Nephron progenitor cell (in vitro differentiated cells): ENCODE data around the gene COX5A.

Source experiments
- DNase-seq: peaks from one replicate; pipeline ENCODE4 v3.0.0; 2021
- H3K27ac Mint-ChIP-seq: 2 replicates; pipeline ENCODE4 v1.8.0; 2021; ENCODE audit warnings: mild to moderate bottlenecking, moderate library complexity, mixed read lengths
- H3K27me3 Mint-ChIP-seq: 2 replicates; pipeline ENCODE4 v1.8.0; 2021; ENCODE audit warnings: mild to moderate bottlenecking, low read depth, mixed read lengths; ENCODE audit not compliant: poor library complexity
- H3K36me3 Mint-ChIP-seq: 2 replicates; pipeline ENCODE4 v1.8.0; 2021; ENCODE audit warnings: low read depth, mixed read lengths
- H3K4me1 Mint-ChIP-seq: 2 replicates; pipeline ENCODE4 v1.8.0; 2021; ENCODE audit warnings: mixed read lengths
- H3K4me3 Mint-ChIP-seq: 2 replicates; pipeline ENCODE4 v1.8.0; 2021; ENCODE audit warnings: mild to moderate bottlenecking, moderate library complexity, mixed read lengths
- H3K9me3 Mint-ChIP-seq: 2 replicates; pipeline ENCODE4 v1.8.0; 2021; ENCODE audit warnings: mild to moderate bottlenecking, moderate library complexity, mixed read lengths
- CTCF ChIP-seq: fragments of 200-600 bp; sonication (generic); IDR thresholded peaks from 2 replicates; pipeline ENCODE4 v1.5.0; 2021; ENCODE audit warnings: antibody characterized with exemption

Gene COX5A

GRCh38 chr15:74957476-74958035 is 19.7 kb upstream of the COX5A start:
- Mint-ChIP-seq H3K36me3 (no peaks in the 10 kb centered on the region), H3K4me1 (peaks cover 41% of the 10 kb centered on the region), H3K27ac (no peak overlapping the region), H3K9me3 (no peaks in the 10 kb centered on the region), H3K27me3 (peaks cover 85% of the 10 kb centered on the region), H3K4me3 (peak overlapping the region; percentile 65)
- DNase-seq, result no peak
- TF ChIP-seq CTCF, result no peak

GRCh38 chr15:74956648-74957475 is 19.0 kb upstream of the COX5A start, which contains the start of gene RPP25:
Gene RPP25 (minus strand): TSS chr15:74956772. CDS start chr15:74956583, 189 bp downstream.
- H3K36me3 Mint-ChIP-seq, result no peaks in the 10 kb centered on the region
- peaks cover 41% of the 10 kb centered on the region for H3K4me1 Mint-ChIP-seq
- H3K27ac Mint-ChIP-seq, result no peak within 1 kb of the TSS
- peak; percentile 83 for DNase-seq
- H3K9me3 Mint-ChIP-seq, result no peaks in the 10 kb centered on the region
- peaks cover 78% of the 10 kb centered on the region for H3K27me3 Mint-ChIP-seq
- no peak for TF ChIP-seq CTCF
- H3K4me3 Mint-ChIP-seq, result peak within 1 kb of the TSS; percentile 59

- H3K4me1 Mint-ChIP-seq, result peaks cover 35% of the 10 kb centered on the region
- DNase-seq, result peak; percentile 77
- H3K27me3 Mint-ChIP-seq, result peaks cover 73% of the 10 kb centered on the region
- H3K4me3 Mint-ChIP-seq, result peak overlapping the region; percentile 55
- peak; percentile 13 for TF ChIP-seq CTCF
- H3K36me3 Mint-ChIP-seq, result no peaks in the 10 kb centered on the region
- no peak overlapping the region for H3K27ac Mint-ChIP-seq
- H3K9me3 Mint-ChIP-seq, result no peaks in the 10 kb centered on the region
Observed at GRCh38 chr15:74955796-74956647, 18.1 kb upstream of the COX5A start.

- peak overlapping the region; percentile 55 for H3K4me3 Mint-ChIP-seq
- H3K27ac Mint-ChIP-seq, result no peak overlapping the region
- H3K9me3 Mint-ChIP-seq, result no peaks in the 10 kb centered on the region
- peaks cover 63% of the 10 kb centered on the region for H3K27me3 Mint-ChIP-seq
- H3K36me3 Mint-ChIP-seq, result no peaks in the 10 kb centered on the region
- H3K4me1 Mint-ChIP-seq, result peaks cover 40% of the 10 kb centered on the region
- no peak for DNase-seq
- no peak for TF ChIP-seq CTCF
Observed at GRCh38 chr15:74955017-74955416, 17.1 kb upstream of the COX5A start.

GRCh38 chr15:74954515-74954914 is 16.6 kb upstream of the COX5A start:
- Mint-ChIP-seq H3K4me1 (peaks cover 36% of the 10 kb centered on the region), H3K9me3 (no peaks in the 10 kb centered on the region), H3K36me3 (no peaks in the 10 kb centered on the region), H3K4me3 (peak overlapping the region; percentile 55), H3K27me3 (peaks cover 58% of the 10 kb centered on the region), H3K27ac (no peak overlapping the region)
- no peak for TF ChIP-seq CTCF
- no peak for DNase-seq
